Hematopoietic multipotent progenitor cell (in vitro differentiated cells): ENCODE measurements around the gene CROCC2. TPM values are rescaled to one million over a fixed set of nuclear protein-coding genes. Genes with fewer than 3 reads are reported as not detected.

Experiments
- DNase-seq, 3 donors: peaks; one replicate each; pipeline ENCODE4 v3.0.0-alpha.2; 2011 to 2015; ENCODE audit warnings: low read depth in 2 of 3, low spot score in 2 of 3
- total RNA-seq: library from RNA; depleted of rRNA; stranded (reverse); fragments of >200 nt; gene quantifications from one replicate; pipeline ENCODE4 v1.2.3, GENCODE V29; 2012

Gene CROCC2
- total RNA-seq, 1 donor: not detected

GRCh38 chr2:241007880-241008710, 102.0 kb downstream of the CROCC2 start:
- DNase-seq: no peak

GRCh38 chr2:241008711-241009121, 102.6 kb downstream of the CROCC2 start:
- DNase-seq: no peak

GRCh38 chr2:241009191-241009590, 103.1 kb downstream of the CROCC2 start:
- no peak for DNase-seq

- peak in 2 of 3 donors; percentile 24 to 57 for DNase-seq
Observed at GRCh38 chr2:241009601-241010530, 103.7 kb downstream of the CROCC2 start.

- DNase-seq: no peak
Observed at GRCh38 chr2:241010531-241011295, 104.6 kb downstream of the CROCC2 start.

- DNase-seq: no peak
Observed at GRCh38 chr2:241011296-241011600, 105.1 kb downstream of the CROCC2 start.

- no peak for DNase-seq
Observed at GRCh38 chr2:241011751-241012510, 105.8 kb downstream of the CROCC2 start.

- no peak for DNase-seq
Observed at GRCh38 chr2:241014224-241014623, 108.1 kb downstream of the CROCC2 start.

GRCh38 chr2:241014764-241015163, 108.6 kb downstream of the CROCC2 start:
- DNase-seq: no peak

- DNase-seq: no peak
Observed at GRCh38 chr2:241015439-241015838, 109.3 kb downstream of the CROCC2 start.

GRCh38 chr2:241017228-241017940, 111.2 kb downstream of the CROCC2 start:
- no peak for DNase-seq

- DNase-seq: no peak
Observed at GRCh38 chr2:241018051-241018891, 112.1 kb downstream of the CROCC2 start.

- no peak for DNase-seq
Observed at GRCh38 chr2:241019441-241020139, 113.5 kb downstream of the CROCC2 start.

- DNase-seq: no peak
Observed at GRCh38 chr2:241020201-241020600, 114.1 kb downstream of the CROCC2 start.

- no peak for DNase-seq
Observed at GRCh38 chr2:241020629-241021190, 114.6 kb downstream of the CROCC2 start.

GRCh38 chr2:241025639-241026038, 119.5 kb downstream of the CROCC2 start:
- peak in 1 of 3 donors; percentile 40 for DNase-seq

- no peak for DNase-seq
Observed at GRCh38 chr2:241029599-241030332, 123.6 kb downstream of the CROCC2 start.
